Measurements from ENCODE around the gene CD209.

The CD209 gene

GRCh38 chr19:7692417-7693088 lies 54.8 kb downstream of the CD209 start:
- no peak for TF ChIP-seq TSHZ2 (CRISPR knock-in tag; IDR thresholded peaks at IDR 0.05)
- no peak for TF ChIP-seq PPARA (CRISPR knock-in tag; IDR thresholded peaks at IDR 0.05; ENCODE audit: borderline replicate concordance)
- no peak for TF ChIP-seq ZNF70 (CRISPR knock-in tag; IDR thresholded peaks at IDR 0.05)
- TF ChIP-seq BACH2 (CRISPR knock-in tag; IDR thresholded peaks at IDR 0.05; ENCODE audit: borderline replicate concordance) = no peak
- no peak for ATAC-seq

GRCh38 chr19:7691497-7691896 lies 55.8 kb downstream of the CD209 start:
- TF ChIP-seq GLIS3 (CRISPR knock-in tag; IDR thresholded peaks at IDR 0.05) = no peak
- no peak for TF ChIP-seq ZFP3 (CRISPR knock-in tag; IDR thresholded peaks at IDR 0.05)
- no peak for TF ChIP-seq TSHZ2 (CRISPR knock-in tag; IDR thresholded peaks at IDR 0.05)
- TF ChIP-seq CSRNP3 (CRISPR knock-in tag; IDR thresholded peaks at IDR 0.05) = no peak
- TF ChIP-seq PATZ1 (CRISPR knock-in tag; IDR thresholded peaks at IDR 0.05; ENCODE audit: borderline replicate concordance) = no peak
- TF ChIP-seq TCF4 (CRISPR knock-in tag; IDR thresholded peaks at IDR 0.05; ENCODE audit: borderline replicate concordance) = no peak
- TF ChIP-seq ESRRG (CRISPR knock-in tag; IDR thresholded peaks at IDR 0.05) = no peak
- TF ChIP-seq CREB5 (CRISPR knock-in tag; IDR thresholded peaks at IDR 0.05; ENCODE audit: low read depth) = no peak
- no peak for TF ChIP-seq OSR1 (CRISPR knock-in tag; IDR thresholded peaks at IDR 0.05)
- no peak for TF ChIP-seq ZC3H10 (CRISPR knock-in tag; IDR thresholded peaks at IDR 0.05)
- ATAC-seq = no peak

- TF ChIP-seq POU6F1 (CRISPR knock-in tag; IDR thresholded peaks at IDR 0.05; ENCODE audit: borderline replicate concordance, low read depth) = no peak
- TF ChIP-seq SNAI2 (CRISPR knock-in tag; IDR thresholded peaks at IDR 0.05) = no peak
- no peak for TF ChIP-seq PPARA (CRISPR knock-in tag; IDR thresholded peaks at IDR 0.05; ENCODE audit: borderline replicate concordance)
- TF ChIP-seq PATZ1 (CRISPR knock-in tag; IDR thresholded peaks at IDR 0.05; ENCODE audit: borderline replicate concordance) = no peak
- no peak for ATAC-seq
These were observed 56.5 kb downstream of the CD209 start for GRCh38 chr19:7690779-7691258.
